DOHH2 (cell line): ENCODE results near the gene MLANA.

Experiments used
- H3F3A ChIP-seq: fragments of 200-600 bp; sonication (generic), shearing (Covaris generic); 2 replicates; pipeline ENCODE4 v1.6.0; 2016; ENCODE audit warnings: antibody characterized with exemption, mild to moderate bottlenecking; ENCODE audit not compliant: control insufficient read depth, insufficient read depth
- H3K27ac ChIP-seq: fragments of 200-600 bp; sonication (generic); 2 replicates; pipeline ENCODE4 v1.5.1; 2014; ENCODE audit warnings: low read depth, mild to moderate bottlenecking, low read length, moderate library complexity
- H3K27me3 ChIP-seq: fragments of 200-600 bp; sonication (generic); 2 replicates; pipeline ENCODE4 v1.6.1; 2014; ENCODE audit warnings: mild to moderate bottlenecking, low read length, mixed read lengths; ENCODE audit not compliant: control insufficient read depth
- H3K36me3 ChIP-seq: fragments of 200-600 bp; sonication (generic); 2 replicates; pipeline ENCODE4 v1.6.1; 2014; ENCODE audit warnings: mild to moderate bottlenecking, low read length, moderate library complexity, mixed read lengths; ENCODE audit not compliant: control insufficient read depth
- H3K4me1 ChIP-seq: fragments of 200-600 bp; sonication (generic); 2 replicates; pipeline ENCODE4 v1.6.1; 2014; ENCODE audit warnings: mild to moderate bottlenecking, low read length, mixed read lengths; ENCODE audit not compliant: control insufficient read depth
- H3K4me2 ChIP-seq: fragments of 200-600 bp; sonication (generic); 2 replicates; pipeline ENCODE4 v1.6.0; 2014; ENCODE audit warnings: mild to moderate bottlenecking, low read length, moderate library complexity
- H3K4me3 ChIP-seq: fragments of 200-600 bp; sonication (generic); 2 replicates; pipeline ENCODE4 v1.5.1; 2014; ENCODE audit warnings: mild to moderate bottlenecking, low read length, mixed read lengths
- H3K79me2 ChIP-seq: fragments of 200-600 bp; sonication (generic); 2 replicates; pipeline ENCODE4 v1.6.1; 2014; ENCODE audit warnings: mild to moderate bottlenecking, low read length, mixed read lengths; ENCODE audit not compliant: control insufficient read depth
- H3K9me2 ChIP-seq: fragments of 200-600 bp; sonication (generic); replicated peaks from 2 replicates; pipeline ENCODE4 v1.6.1; 2014; ENCODE audit warnings: mild to moderate bottlenecking, low read length, mixed read lengths; ENCODE audit not compliant: control insufficient read depth
- H3K9me3 ChIP-seq: fragments of 200-600 bp; sonication (generic); 2 replicates; pipeline ENCODE4 v1.6.1; 2014; ENCODE audit warnings: antibody characterized with exemption, low read length, mixed read lengths; ENCODE audit not compliant: control insufficient read depth, insufficient read depth
- H4K20me1 ChIP-seq: fragments of 200-600 bp; sonication (generic); 2 replicates; pipeline ENCODE4 v1.6.0; 2014; ENCODE audit warnings: low read depth, mild to moderate bottlenecking, antibody characterized with exemption, low read length, moderate library complexity; ENCODE audit not compliant: control insufficient read depth, insufficient read depth
- EZH2phosphoT487 ChIP-seq: fragments of 200-600 bp; sonication (generic); IDR thresholded peaks from 2 replicates; pipeline ENCODE4 v1.6.1; 2017; ENCODE audit warnings: borderline replicate concordance, mild to moderate bottlenecking, antibody characterized with exemption, low read length, moderate library complexity, mixed read lengths
- TF ChIP-seq, protein P1 (sequence below): fragments of 200-600 bp; sonication (generic); IDR thresholded peaks from one replicate; pipeline ENCODE4 v1.5.1; 2014; ENCODE audit warnings: antibody characterized with exemption, mild to moderate bottlenecking, low read depth, low read length; ENCODE audit not compliant: poor library complexity, severe bottlenecking

MLANA gene

GRCh38 chr9:5945112-5945511 lies 54.4 kb downstream of the MLANA start:
- Histone ChIP-seq H3K36me3 (no peaks in the 10 kb centered on the region), H3K4me3 (no peak overlapping the region), H3K9me3 (no peaks in the 10 kb centered on the region), H3K27me3 (no peaks in the 10 kb centered on the region), H3K27ac (no peak overlapping the region), H3K4me1 (peaks cover 10% of the 10 kb centered on the region), H3K79me2 (no peaks in the 10 kb centered on the region), H3F3A (no peaks in the 10 kb centered on the region), H3K9me2 (no peaks in the 10 kb centered on the region), H4K20me1 (no peaks in the 10 kb centered on the region), H3K4me2 (no peak overlapping the region)
- TF ChIP-seq EZH2phosphoT487: no peak
- TF ChIP-seq, protein P1, sequence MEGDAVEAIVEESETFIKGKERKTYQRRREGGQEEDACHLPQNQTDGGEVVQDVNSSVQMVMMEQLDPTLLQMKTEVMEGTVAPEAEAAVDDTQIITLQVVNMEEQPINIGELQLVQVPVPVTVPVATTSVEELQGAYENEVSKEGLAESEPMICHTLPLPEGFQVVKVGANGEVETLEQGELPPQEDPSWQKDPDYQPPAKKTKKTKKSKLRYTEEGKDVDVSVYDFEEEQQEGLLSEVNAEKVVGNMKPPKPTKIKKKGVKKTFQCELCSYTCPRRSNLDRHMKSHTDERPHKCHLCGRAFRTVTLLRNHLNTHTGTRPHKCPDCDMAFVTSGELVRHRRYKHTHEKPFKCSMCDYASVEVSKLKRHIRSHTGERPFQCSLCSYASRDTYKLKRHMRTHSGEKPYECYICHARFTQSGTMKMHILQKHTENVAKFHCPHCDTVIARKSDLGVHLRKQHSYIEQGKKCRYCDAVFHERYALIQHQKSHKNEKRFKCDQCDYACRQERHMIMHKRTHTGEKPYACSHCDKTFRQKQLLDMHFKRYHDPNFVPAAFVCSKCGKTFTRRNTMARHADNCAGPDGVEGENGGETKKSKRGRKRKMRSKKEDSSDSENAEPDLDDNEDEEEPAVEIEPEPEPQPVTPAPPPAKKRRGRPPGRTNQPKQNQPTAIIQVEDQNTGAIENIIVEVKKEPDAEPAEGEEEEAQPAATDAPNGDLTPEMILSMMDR: no peak

GRCh38 chr9:5947912-5948311 lies 57.2 kb downstream of the MLANA start:
- H3K36me3 ChIP-seq: no peaks in the 10 kb centered on the region
- no peaks in the 10 kb centered on the region for H3K79me2 ChIP-seq
- no peak overlapping the region for H3K4me3 ChIP-seq
- H4K20me1 ChIP-seq: no peaks in the 10 kb centered on the region
- H3F3A ChIP-seq: no peaks in the 10 kb centered on the region
- H3K27ac ChIP-seq: no peak overlapping the region
- H3K9me2 ChIP-seq: no peaks in the 10 kb centered on the region
- no peaks in the 10 kb centered on the region for H3K9me3 ChIP-seq
- no peak overlapping the region for H3K4me2 ChIP-seq
- H3K4me1 ChIP-seq: peaks cover 10% of the 10 kb centered on the region
- TF ChIP-seq, protein P1: no peak
- TF ChIP-seq EZH2phosphoT487: no peak
- no peaks in the 10 kb centered on the region for H3K27me3 ChIP-seq

DNA sequence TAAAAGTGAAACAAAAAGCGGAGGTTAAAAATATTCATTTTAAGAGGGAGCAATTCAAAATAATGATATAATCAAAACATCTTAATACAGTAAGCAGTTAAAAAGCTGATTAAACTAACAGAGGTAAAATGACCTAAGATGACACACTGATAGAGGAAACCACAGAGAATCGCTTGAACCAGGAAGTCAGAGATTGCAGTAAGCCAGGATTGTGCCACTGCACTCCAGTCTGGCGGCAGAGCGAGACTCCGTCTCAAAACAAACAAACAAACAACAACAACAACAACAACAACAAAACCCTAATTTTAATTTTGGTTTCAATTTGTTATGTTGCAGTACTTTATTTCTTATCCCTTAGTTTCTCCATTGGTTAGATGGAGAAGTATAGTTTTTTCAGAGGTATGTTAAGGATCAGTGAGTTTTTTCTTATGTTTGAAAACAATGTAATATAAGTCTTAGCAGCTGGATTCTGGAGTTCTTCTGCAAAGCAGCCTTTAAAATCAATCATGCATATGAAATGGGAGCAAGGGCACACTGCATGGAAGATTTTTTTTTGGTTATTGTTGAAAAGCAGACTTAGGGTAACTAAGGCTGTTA lies 58.5 kb downstream of the MLANA start:
- Histone ChIP-seq H3K9me2 (no peaks in the 10 kb centered on the region), H4K20me1 (no peaks in the 10 kb centered on the region), H3K27ac (no peak overlapping the region), H3K9me3 (no peaks in the 10 kb centered on the region), H3K4me3 (no peak overlapping the region), H3K4me1 (peaks cover 10% of the 10 kb centered on the region), H3K79me2 (no peaks in the 10 kb centered on the region), H3K27me3 (no peaks in the 10 kb centered on the region), H3K4me2 (peak overlapping the region; percentile 4), H3F3A (no peaks in the 10 kb centered on the region), H3K36me3 (no peaks in the 10 kb centered on the region)
- no peak for TF ChIP-seq EZH2phosphoT487
- TF ChIP-seq, protein P1: no peak
